ENCODE measurements around the gene GABRP.

DNA sequence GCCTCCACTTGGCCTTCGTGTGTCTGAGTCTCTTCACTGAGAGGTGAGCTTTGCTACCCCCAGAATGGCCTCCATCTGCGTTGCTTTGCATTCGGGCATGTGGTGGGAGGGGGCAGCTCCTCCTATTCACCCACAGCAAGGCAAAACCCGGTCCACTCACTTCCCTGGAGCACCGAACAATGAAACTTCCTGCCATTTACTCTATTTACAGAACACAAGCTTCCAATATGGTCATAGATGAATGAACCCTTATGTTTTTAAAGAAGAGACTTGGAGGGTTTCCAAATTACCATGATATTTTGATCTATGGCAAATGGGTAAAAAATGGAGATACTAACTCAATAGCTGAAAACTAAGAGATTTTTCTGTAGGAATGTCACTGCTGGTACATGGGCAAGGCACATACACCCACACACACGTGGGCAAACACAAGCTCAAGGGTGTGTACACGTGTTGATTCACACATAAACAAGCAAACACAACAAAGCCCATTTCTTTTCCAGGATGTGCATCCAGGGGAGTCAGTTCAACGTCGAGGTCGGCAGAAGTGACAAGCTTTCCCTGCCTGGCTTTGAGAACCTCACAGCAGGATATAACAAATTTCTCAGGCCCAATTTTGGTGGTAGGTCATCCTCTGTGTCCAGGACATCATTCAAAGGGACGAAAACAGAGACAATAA, 5.2 kb downstream of the GABRP start:
- TF ChIP-seq, protein P1, sequence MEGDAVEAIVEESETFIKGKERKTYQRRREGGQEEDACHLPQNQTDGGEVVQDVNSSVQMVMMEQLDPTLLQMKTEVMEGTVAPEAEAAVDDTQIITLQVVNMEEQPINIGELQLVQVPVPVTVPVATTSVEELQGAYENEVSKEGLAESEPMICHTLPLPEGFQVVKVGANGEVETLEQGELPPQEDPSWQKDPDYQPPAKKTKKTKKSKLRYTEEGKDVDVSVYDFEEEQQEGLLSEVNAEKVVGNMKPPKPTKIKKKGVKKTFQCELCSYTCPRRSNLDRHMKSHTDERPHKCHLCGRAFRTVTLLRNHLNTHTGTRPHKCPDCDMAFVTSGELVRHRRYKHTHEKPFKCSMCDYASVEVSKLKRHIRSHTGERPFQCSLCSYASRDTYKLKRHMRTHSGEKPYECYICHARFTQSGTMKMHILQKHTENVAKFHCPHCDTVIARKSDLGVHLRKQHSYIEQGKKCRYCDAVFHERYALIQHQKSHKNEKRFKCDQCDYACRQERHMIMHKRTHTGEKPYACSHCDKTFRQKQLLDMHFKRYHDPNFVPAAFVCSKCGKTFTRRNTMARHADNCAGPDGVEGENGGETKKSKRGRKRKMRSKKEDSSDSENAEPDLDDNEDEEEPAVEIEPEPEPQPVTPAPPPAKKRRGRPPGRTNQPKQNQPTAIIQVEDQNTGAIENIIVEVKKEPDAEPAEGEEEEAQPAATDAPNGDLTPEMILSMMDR (IDR thresholded peaks at IDR 0.05; ENCODE audit: low read depth, low read length, missing input control): no peak
- TF ChIP-seq REST (IDR thresholded peaks at IDR 0.05) (no peak), GABPA (IDR thresholded peaks at IDR 0.05 in 1 of 2, conservative IDR thresholded peaks at IDR 0.05 in 1 of 2) (no peak), SP1 (IDR thresholded peaks at IDR 0.05) (no peak)
